HL-60/S4 (cell line): ENCODE results near the gene LRBA.
"Not testable (repeated sequence)": the region's sequence is repeated elsewhere in the genome, so short reads cannot be mapped to it uniquely, and the experiment has no call there.

Experiments
- in situ Hi-C: fragments of 300-500 bp; cut with MboI; formaldehyde crosslinking; loops from 2 replicates; pipeline ENCODE4 v1.14.3; 2022; ENCODE audit warnings: low sequenced_read_pairs

The LRBA gene

DNA sequence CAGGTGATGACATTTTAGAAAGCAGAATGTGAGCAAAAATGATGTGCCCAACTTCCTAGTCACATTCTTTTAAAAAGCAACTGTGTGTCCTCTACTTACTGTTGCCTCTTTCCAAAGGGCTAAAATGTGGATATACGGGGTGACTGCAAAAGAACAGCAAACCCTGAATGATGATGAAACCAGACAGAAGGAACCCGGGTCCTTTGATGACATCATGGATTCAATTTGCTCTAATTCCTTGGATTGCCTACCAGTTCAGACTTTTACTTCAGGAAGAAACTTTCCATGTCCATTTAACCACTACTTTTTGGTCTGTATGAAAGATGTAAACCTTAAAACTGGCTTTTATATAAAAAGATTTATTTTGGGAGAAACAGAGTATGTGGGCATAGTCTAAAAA lies 624.0 kb downstream of the LRBA start:
- in situ Hi-C loops: no loop called here

- in situ Hi-C loops: no loop called here
Measured at GRCh38 chr4:150390531-150390910, 624.6 kb downstream of the LRBA start.

DNA sequence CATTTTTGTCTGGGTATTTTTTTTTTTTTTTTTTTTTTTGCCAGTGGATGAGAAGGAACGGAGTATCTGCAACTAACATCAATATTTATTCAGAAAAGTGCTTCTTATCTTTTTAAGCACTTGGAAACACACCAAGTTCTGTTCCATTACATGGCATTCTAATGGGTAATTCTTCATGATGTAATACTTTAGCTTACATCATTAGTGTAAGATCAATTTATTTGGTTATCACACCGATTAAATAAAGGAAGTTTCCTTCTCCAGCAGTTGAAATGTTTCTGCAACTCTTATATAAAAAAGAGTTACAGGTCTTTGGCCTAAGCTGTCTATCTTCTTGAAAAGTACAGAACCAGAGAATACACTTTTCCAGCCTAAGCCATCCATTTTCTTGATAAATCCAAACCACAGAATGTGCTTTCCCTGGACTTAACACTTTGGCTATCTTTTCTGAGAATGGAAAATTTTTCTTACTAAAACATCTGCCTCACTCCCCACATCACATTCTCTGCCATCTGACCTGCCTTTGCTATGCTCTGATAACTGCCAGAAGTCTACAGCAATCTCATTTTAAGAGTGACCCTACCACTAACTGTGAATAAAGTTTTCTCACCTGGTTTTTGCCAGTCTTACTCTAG lies 625.1 kb downstream of the LRBA start:
- in situ Hi-C loops: no loop called here

- in situ Hi-C loops: no loop called here
Measured at GRCh38 chr4:150387981-150388380, 627.1 kb downstream of the LRBA start.

GRCh38 chr4:150386415-150386814 lies 628.7 kb downstream of the LRBA start:
- in situ Hi-C loops: not testable (repeated sequence)

DNA sequence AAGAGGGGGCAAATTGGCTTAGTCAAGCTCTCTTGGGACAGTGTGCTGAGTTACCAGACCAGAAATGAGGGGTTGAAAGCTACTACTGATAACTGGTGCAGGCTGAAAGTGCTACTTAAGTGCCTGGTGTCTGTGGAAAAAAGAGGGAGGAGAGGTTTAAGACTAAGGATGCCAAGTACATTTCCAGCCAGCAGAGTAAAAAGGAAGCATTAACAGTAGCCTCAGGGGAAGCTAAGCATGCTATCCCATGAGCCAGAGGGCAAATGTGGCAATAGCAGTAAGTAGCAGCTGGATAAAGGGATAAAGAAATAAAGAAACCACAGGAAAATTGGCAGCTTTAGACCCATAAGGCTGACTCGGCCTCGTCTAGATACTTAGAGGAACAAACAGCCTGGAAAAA lies 629.5 kb downstream of the LRBA start:
- in situ Hi-C loops: no loop called here

DNA sequence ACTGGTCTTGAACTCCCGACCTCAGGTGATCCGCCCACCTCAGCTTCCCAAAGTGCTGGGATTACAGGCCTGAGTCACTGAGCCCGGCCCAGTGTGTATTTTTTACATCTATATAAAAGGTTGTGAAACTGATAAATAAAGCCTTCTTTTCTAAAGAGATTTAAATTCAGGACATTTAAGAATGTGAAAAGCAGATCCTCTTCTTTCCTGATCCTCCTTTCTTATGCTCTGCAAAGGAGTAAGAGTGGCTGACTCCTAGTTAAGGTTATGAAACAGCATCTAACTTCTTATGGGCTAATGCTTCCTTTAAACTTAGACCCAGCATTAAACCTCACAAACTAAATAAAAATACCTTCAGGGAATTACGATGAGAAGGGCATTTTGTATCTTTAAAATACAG lies 630.8 kb downstream of the LRBA start:
- in situ Hi-C loops: no loop called here

- in situ Hi-C loops: no loop called here
Measured at GRCh38 chr4:150382028-150382427, 633.1 kb downstream of the LRBA start.

GRCh38 chr4:150381609-150382008 lies 633.5 kb downstream of the LRBA start:
- in situ Hi-C loops: no loop called here

- in situ Hi-C loops: no loop called here
Measured at GRCh38 chr4:150381036-150381435, 634.0 kb downstream of the LRBA start.

GRCh38 chr4:150379454-150379853 lies 635.6 kb downstream of the LRBA start:
- in situ Hi-C loops: no loop called here

DNA sequence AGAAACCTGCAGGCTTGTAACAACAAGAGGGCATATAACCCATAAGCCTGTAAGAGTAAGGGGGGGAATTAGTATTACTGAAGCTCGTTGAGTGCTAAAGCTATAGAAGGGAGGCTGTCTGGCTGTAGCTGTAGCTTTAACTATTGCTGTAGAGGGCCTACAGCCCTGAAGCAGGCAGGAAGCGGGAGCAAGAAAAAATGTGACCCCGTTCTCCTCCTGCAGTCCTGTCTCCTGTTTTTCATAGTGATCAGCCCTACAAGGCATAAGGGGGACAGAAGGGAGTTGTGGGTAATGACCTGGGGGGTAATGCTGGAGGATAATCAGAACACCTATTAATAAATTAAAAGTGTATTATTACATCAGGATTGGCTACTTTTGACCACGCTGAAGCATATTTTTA lies 640.1 kb downstream of the LRBA start:
- in situ Hi-C loops: no loop called here

DNA sequence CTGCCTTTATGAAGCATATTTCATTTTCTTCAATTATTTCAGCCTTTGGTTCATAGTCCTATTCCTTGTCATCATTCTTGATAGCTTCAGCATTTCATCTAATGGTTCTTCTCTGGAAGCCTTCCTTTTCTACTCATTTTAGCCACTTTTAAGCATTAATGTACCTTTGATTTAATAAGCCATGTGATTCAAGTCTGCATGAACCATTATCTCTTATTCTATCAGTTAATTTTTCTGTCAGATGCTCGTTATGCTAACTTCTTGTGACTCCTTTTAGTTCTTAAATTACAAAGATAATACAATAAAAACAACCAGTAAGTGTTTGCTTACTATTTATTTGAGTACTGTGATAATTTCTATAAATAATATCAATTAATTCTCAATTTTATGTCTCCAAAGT lies 643.2 kb downstream of the LRBA start:
- in situ Hi-C loops: no loop called here

- in situ Hi-C loops: no loop called here
Measured at GRCh38 chr4:150369434-150370380, 645.4 kb downstream of the LRBA start.

GRCh38 chr4:150368667-150369066 lies 646.4 kb downstream of the LRBA start:
- in situ Hi-C loops: no loop called here

GRCh38 chr4:150367326-150367725 lies 647.8 kb downstream of the LRBA start:
- in situ Hi-C loops: no loop called here

GRCh38 chr4:150366487-150366999 lies 648.5 kb downstream of the LRBA start:
- in situ Hi-C loops: no loop called here

- in situ Hi-C loops: no loop called here
Measured at GRCh38 chr4:150363721-150364688, 651.1 kb downstream of the LRBA start.

DNA sequence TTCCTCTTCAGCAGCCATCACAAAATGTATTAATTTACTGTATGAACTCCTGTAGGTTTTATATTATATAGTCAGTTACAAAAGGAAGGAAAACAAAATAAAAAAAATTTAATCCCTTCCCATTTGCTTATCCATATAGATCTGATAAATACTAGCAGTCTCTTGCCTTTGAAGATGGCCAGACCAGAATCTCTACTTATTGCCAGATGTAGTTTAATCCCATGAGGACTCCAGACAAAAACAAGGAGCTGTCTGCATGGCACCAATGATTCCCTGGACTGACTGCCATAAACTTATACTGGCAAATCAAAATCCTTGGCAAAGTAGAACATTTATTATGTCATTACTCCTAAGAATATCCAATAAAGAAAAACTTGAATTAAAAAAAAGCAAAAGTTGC lies 656.4 kb downstream of the LRBA start:
- in situ Hi-C loops: no loop called here

DNA sequence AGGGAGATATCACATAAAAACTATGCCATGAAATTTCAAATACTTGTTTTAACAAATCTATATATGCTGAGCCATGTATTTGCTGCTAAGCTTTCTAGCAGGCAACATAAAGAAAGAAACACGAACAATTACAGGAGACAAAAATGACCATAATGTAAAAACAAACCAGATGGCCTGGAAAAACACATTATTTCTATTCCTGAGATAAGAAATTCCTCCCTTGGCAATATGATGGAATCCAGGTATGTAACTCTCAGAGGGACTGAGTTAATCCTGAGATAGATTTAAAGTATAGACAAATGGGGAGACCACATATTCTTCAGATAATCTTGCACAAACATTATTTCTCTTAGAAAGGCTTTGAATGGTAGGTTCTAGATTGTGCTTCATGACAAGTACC lies 657.3 kb downstream of the LRBA start:
- in situ Hi-C loops: no loop called here

DNA sequence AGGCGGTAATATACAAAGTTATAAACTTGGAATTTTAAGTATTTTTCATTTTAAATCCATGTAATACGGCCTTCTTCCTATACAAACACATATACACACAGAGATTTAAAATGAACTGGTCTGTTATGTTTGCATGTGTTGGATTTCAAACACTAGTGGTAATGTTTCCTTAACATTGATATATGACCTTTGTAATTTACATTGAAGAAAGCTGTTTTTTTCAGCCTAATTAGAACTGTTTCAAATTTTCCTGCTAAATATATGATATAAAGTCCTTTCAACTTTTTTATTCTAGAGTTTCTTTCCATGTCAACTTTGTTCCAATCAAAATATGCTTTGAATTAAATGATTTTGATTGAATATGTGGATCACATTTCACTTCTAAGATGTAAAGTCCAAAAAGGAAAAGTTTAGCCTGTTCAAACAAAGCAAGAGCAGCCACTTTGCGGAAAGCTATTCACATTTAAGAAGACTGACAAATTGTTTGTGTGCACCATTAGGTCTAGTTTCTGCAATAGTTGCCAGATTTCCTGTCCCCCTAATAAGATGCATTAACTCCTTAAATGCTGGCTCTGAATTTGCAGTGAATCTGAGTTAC lies 659.1 kb downstream of the LRBA start:
- in situ Hi-C loops: no loop called here
